HG03521 (cell line): ENCODE measurements around the gene EAF1.
"Not testable (repeated sequence)": the region's sequence is repeated elsewhere in the genome, so short reads cannot be mapped to it uniquely, and the experiment has no call there.

Source experiments
- ATAC-seq: cut with Tn5 transposase; IDR thresholded peaks from one replicate; pipeline ENCODE4 v1.9.1; 2021; ENCODE audit warnings: mild to moderate bottlenecking, moderate library complexity; ENCODE audit not compliant: unreplicated experiment

EAF1 gene

GRCh38 chr3:15477951-15478639 is 50.7 kb downstream of the EAF1 start:
- ATAC-seq = no peak

- no peak for ATAC-seq
Measured at GRCh38 chr3:15478640-15478979, 51.2 kb downstream of the EAF1 start.

- ATAC-seq = no peak
Measured at GRCh38 chr3:15479400-15480224, 52.2 kb downstream of the EAF1 start.

- ATAC-seq = not testable (repeated sequence)
Measured at GRCh38 chr3:15484551-15484950, 57.2 kb downstream of the EAF1 start.

GRCh38 chr3:15486020-15486419 is 58.6 kb downstream of the EAF1 start:
- no peak for ATAC-seq

GRCh38 chr3:15486979-15487378 is 59.6 kb downstream of the EAF1 start:
- no peak for ATAC-seq

GRCh38 chr3:15488002-15488401 is 60.6 kb downstream of the EAF1 start:
- no peak for ATAC-seq

GRCh38 chr3:15490158-15490557 is 62.8 kb downstream of the EAF1 start:
- ATAC-seq = no peak

- ATAC-seq = no peak
Measured at GRCh38 chr3:15491143-15491542, 63.7 kb downstream of the EAF1 start.
